Stimulated activated CD8-positive, alpha-beta memory T cell treated with anti-CD3 and anti-CD28 coated beads, Interleukin-15, amount 100 ng/mL, for 48 hours (primary cell): ENCODE results near the gene DAGLB.
"Not testable (repeated sequence)": the region's sequence is repeated elsewhere in the genome, so short reads cannot be mapped to it uniquely, and the experiment has no call there.

Experiments
- DNase-seq, 2 donors: peaks; one replicate each; pipeline ENCODE4 v3.0.0-alpha.2; 2020; ENCODE audit warnings: low read depth in 2 of 2

The DAGLB gene

DNA sequence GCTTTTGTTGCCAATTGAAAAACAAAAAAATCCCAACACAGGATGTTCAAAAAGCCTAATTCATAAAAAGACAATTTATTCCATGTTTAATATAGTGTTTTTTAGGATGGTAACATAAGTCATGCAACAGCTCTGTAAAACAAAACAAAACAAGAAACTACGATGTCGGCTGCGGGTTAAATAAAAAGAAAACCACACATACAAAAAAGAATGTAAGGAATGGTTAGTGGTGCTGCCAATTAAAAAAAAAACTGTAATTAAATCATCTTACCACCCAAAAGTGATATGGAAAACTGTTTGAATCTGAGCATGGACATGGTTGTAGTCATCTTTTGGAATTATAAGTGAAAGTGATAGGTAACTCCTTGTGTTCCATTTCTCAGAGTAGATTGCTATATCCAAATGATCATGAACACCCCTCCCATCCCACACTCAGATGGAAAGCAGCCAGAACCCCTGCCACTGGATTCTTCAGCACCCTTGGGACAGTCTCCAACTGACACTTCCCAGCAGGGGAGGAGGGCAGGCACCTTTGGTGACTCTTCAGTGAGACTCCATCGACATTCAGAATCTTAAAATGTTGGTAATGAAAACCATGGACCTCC, 14.3 kb upstream of the DAGLB start:
- DNase-seq = no peak

DNA sequence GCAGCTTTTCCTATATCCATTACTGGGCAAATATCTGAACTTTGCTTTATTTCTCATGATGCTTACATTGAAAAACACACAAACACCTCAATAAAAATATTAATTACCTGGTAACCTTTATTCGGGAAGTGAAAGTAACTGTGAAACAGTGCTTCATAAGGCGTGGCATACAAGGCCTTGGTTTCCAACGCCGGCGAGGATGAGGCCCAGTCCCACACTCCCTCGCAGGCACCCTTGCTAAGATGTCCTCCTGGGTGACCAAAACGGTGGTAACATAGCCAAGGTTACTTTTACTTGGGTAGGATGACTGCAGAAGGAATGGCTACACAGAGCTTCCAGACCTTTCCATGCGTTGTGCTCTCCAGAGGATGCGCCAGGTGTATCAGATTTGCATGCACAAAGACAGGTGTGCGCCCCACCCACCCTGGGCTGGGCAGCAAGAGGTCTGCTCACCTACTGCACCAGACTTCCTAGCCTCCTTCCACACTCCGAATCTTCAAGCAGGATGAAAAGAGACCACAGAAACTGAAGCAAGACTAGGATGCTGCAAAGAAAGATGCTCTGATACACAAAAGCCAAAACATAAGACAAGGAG, 13.3 kb upstream of the DAGLB start:
- no peak for DNase-seq

- DNase-seq = no peak
Observed at GRCh38 chr7:6460303-6460702, 12.5 kb upstream of the DAGLB start.

DNA sequence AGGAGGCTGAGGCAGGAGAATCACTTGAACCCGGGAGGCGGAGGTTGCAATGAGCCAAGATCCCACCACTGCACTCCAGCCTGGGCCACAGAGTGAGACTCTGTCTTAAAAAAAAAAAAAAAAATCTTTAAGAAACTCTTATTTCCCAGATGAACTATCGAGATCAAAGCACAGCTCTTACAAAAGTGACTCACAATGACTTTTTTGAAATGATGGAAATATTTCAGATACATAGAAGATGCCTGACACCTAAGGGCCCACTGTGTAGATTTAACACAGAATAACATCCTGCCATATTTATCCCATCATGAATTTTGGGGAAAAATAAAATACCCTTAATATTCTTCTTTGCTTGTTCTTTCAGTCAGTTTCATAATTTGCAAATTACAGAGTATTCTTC, 10.9 kb upstream of the DAGLB start:
- not testable (repeated sequence) for DNase-seq

- no peak for DNase-seq
Observed at GRCh38 chr7:6453734-6454133, 6.0 kb upstream of the DAGLB start.

DNA sequence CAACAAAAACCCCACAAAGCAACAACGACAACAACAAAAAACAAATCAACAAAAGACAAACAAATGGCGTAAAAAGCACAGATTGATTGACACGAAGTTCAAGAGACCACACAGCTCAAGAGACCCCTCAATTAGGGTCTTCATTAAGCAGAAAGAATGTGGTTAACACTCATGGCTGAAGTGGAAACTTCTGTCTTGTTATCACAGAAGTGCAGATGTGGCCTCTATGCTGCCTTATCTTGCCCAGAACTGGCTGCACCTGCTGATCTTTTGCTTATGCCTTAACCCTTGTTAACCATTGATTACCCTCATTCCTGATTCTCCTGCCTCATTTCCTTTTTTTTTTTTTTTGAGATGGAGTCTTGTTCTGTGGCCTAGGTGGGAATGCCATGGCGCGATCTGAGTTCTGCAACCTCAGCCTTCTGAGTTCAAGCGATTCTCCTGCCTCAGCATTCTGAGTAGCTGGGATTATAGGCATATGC, 3.5 kb upstream of the DAGLB start:
- no peak for DNase-seq

DNA sequence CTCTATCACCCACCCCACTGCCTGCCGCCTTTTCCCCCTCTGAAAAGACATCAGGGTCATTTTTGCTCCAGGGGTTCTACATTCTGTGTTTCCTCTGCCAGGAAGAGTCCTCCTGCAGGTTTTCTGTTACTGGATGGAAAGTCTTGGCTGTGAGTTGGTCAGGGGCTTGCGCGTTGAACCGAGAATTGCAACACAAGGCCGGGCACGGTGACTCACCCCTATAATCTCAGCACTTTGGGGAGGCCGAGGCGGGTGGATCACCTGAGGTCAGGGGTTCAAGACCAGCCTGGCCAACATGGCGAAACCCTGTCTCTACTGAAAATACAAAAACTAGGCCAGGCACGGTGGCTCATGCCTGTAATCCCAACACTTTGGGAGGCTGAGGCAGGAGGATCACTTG, 2.8 kb upstream of the DAGLB start:
- DNase-seq = not testable (repeated sequence)

DNA sequence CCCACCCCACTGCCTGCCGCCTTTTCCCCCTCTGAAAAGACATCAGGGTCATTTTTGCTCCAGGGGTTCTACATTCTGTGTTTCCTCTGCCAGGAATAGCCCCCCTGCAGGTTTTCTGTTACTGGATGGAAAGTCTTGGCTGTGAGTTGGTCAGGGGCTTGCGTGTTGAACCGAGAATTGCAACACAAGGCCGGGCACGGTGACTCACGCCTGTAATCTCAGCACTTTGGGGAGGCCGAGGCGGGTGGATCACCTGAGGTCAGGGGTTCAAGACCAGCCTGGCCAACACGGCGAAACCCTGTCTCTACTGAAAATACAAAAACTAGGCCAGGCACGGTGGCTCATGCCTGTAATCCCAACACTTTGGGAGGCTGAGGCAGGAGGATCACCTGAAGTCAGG, 2.1 kb upstream of the DAGLB start:
- DNase-seq = not testable (repeated sequence)

DNA sequence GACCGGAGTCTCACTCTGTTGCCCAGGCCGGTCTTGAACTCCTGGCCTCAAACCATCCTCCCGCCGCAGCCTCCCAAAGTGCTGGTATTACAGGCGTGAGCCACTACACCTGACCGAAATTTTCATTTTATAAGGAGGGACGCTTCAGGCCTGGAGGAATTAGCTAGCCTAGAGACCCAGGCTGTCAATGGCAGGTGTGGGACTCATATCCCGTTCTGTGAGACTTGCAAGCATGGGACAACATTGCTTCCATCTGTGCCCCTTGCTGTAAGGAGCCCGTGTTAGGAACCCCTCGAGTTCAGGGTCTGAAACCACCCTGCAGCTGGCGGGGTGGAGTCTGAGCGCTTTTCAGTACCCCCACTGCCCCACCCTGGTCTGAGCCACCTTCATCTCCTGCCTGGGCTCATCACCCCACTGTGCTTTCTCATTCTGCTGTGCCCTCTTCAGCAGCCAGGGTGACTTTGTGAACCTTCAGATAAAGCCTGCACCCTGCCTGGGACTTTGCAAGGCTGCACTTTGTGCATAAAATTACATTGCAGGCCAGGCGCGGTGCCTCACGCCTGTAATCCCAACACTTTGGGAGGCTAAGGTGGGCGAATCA, 1.3 kb upstream of the DAGLB start:
- no peak for DNase-seq

DNA sequence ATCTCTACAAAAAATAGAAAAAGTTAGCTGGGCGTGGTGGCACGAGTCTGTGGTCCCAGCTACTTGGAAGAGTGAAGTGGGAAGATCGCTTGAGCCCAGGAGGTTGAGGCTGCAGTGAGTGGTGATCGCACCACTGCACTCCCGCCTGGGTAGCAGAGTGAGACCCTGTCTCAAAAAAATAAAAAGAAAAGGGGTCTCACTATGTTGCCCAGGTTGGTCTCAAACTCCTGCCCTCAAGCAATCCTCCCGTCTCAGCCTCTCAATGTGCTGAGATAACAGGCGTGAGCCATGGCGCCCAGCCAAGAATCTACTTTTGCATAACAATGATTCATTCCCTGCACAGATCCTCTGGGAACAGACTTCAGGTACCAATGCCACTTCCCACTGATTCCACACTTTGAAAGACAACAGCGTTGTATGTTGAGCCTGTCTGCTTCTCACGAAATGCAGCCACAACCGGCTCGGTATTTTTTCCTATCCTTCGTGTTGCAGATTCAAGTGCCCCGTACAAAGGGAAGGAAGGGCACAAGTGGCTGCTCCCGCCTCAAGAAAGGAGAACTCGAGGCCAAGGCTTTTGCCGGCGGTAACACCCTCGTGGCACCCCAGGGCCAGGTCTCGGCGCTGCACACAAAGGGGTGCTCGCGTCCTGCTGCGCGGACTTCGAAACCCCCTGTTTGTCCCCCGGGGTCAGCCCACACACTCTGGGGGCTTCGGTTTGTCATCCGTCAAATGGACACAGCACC, 745 bp downstream of the DAGLB start:
- DNase-seq = peak in 1 of 2 donors; percentile 9

DNA sequence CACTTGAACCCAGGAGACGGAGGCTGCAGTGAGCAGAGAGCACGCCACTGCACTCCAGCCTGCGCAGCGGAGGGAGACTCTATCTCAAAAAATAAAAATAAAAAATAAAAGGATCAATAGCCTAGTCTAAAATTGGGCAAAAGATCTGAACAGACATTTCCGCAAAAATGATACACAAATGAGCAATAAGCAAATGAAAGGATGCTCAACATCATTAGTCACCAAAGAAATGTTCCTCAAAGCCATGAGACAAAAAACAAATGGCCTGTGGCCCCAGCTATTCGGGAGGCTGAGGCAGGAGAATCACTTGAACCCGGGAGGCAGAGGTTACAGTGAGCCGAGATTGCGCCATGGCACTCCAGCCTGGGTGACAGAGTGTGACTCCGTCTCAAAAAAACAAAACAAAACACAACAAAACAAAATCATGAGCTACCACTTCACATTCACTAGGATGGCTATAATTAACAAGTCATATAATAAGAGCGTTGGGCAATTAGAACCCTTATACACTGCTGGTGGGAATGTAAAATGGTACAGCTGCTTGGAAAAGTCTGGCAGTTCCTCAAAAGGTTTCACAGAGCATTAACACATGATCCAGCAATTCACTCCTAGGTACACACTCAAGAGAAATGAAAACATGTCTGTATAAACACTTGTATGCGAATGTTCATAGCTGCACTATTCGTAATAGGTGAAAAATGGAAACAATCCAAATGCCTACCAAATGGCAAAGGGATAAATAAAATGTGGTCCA, 3.1 kb downstream of the DAGLB start:
- no peak for DNase-seq

DNA sequence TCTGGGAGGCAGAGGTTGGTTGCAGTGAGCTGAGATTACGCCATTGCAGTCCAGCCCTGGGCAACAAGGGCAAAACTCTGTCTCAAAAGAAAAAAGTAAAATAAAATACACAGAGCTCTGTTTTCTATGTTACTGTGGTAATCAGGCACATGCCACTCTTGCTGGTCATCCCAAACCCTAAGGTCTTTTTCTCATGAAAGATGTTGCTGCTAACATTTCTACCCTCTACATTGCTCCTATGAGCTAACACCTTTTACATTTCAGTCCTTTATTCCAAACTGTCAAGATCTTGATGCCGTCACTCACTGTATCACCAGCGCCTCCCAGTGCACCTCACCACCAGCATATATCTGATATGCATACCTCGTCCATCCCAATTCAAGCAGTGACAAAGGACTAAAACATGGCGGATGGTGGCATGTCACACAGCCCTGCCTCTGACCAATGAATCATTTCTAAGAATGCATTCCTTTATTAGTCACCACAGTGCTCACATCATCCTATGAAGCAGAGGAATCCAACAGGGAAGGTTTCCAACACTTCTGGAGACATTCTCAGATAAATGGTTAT, 4.3 kb downstream of the DAGLB start:
- no peak for DNase-seq

DNA sequence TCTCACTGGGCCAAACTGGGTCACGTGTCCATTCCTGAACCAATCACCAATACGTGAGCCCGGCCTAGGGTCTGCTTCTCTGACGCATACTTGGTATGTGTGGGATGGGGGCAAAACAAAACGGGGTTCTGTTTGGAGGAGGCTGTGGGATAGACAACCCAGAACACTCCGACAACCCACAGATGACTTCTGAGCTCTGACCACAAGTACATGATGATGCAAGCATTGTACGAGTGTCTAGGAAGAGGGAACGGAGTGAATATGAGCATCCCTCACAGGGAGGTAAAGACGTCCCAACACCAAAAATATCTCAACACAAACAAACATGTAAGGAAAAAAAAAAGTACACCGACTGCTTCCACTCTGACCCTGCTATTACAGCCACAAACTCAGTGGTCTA, 5.6 kb downstream of the DAGLB start:
- no peak for DNase-seq

GRCh38 chr7:6440381-6440780, 7.4 kb downstream of the DAGLB start:
- DNase-seq = no peak

- DNase-seq = no peak
Observed at GRCh38 chr7:6438427-6438826, 9.3 kb downstream of the DAGLB start.

DNA sequence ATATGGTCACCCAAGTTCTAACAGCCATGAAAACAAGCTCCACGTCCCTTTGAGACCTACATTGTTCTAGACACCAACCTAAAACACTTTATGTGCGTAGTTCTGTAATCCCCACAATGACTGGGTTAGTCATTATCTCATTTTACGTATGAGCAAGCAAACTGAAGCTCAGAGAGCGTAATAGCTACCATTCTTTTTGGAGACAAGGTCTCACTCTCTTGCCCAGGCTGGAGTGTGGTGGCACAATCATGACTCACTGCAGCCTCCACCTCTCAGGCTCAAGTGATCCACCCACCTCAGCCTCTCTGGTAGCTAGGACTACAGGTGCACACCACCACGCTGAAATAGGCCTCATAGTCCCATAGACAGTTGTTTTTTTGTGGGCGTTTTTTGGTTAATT, 10.5 kb downstream of the DAGLB start:
- DNase-seq = peak in 1 of 2 donors; percentile 33

- DNase-seq = peak in 1 of 2 donors; percentile 28
Observed at GRCh38 chr7:6436385-6436685, 11.4 kb downstream of the DAGLB start.

- peak; percentile 70 to 76 for DNase-seq
Observed at GRCh38 chr7:6435486-6436384, 12.0 kb downstream of the DAGLB start.

GRCh38 chr7:6433784-6434615, 13.8 kb downstream of the DAGLB start:
- no peak for DNase-seq

GRCh38 chr7:6432781-6433180, 15.0 kb downstream of the DAGLB start:
- DNase-seq = no peak
